BE2C (cell line): ENCODE data around the gene C2orf49.

Experiments
- DNase-seq: peaks from one replicate; pipeline ENCODE4 v3.0.0-alpha.2; 2020
- H3K27me3 ChIP-seq: fragments of 250-450 bp; sonication (Bioruptor Pico); 2 replicates; pipeline ENCODE4 v1.5.1; 2020; ENCODE audit warnings: mild to moderate bottlenecking
- H3K36me3 ChIP-seq: fragments of 250-450 bp; sonication (Bioruptor Pico); 2 replicates; pipeline ENCODE4 v1.5.1; 2020; ENCODE audit warnings: mild to moderate bottlenecking
- H3K4me1 ChIP-seq: fragments of 250-450 bp; sonication (Bioruptor Pico); 2 replicates; pipeline ENCODE4 v1.5.1; 2020
- H3K4me3 ChIP-seq: 2 replicates; pipeline ENCODE4 v1.5.1; 2011; ENCODE audit warnings: low read depth, low read length
- H3K9me3 ChIP-seq: fragments of 250-450 bp; sonication (Bioruptor Pico); 2 replicates; pipeline ENCODE4 v1.5.1; 2020
- CTCF ChIP-seq: IDR thresholded peaks from 2 replicates; pipeline ENCODE4 v1.5.1; 2012; ENCODE audit warnings: mild to moderate bottlenecking, low read depth, low read length

Gene C2orf49

GRCh38 chr2:105358593-105358992, 21.3 kb downstream of the C2orf49 start:
- Histone ChIP-seq H3K27me3 (no peaks in the 10 kb centered on the region), H3K36me3 (peaks cover 15% of the 10 kb centered on the region), H3K9me3 (no peaks in the 10 kb centered on the region), H3K4me3 (no peak overlapping the region), H3K4me1 (no peaks in the 10 kb centered on the region)
- no peak for DNase-seq
- no peak for TF ChIP-seq CTCF

GRCh38 chr2:105361102-105361889, 24.0 kb downstream of the C2orf49 start:
- Histone ChIP-seq H3K27me3 (no peaks in the 10 kb centered on the region), H3K9me3 (no peaks in the 10 kb centered on the region), H3K4me3 (no peak overlapping the region), H3K4me1 (no peaks in the 10 kb centered on the region), H3K36me3 (peaks cover 28% of the 10 kb centered on the region)
- DNase-seq: no peak
- TF ChIP-seq CTCF: no peak

GRCh38 chr2:105362862-105363591, 25.7 kb downstream of the C2orf49 start:
- Histone ChIP-seq H3K4me3 (no peak overlapping the region), H3K36me3 (peaks cover 36% of the 10 kb centered on the region), H3K27me3 (no peaks in the 10 kb centered on the region), H3K9me3 (no peaks in the 10 kb centered on the region), H3K4me1 (no peaks in the 10 kb centered on the region)
- no peak for TF ChIP-seq CTCF
- no peak for DNase-seq

- no peak for DNase-seq
- Histone ChIP-seq H3K4me3 (no peak overlapping the region), H3K36me3 (peaks cover 46% of the 10 kb centered on the region), H3K4me1 (no peaks in the 10 kb centered on the region), H3K9me3 (no peaks in the 10 kb centered on the region), H3K27me3 (no peaks in the 10 kb centered on the region)
- no peak for TF ChIP-seq CTCF
These were observed 27.2 kb downstream of the C2orf49 start for GRCh38 chr2:105364436-105365139.

GRCh38 chr2:105365206-105365605, 27.9 kb downstream of the C2orf49 start:
- Histone ChIP-seq H3K4me1 (no peaks in the 10 kb centered on the region), H3K9me3 (no peaks in the 10 kb centered on the region), H3K27me3 (no peaks in the 10 kb centered on the region), H3K4me3 (no peak overlapping the region), H3K36me3 (peaks cover 48% of the 10 kb centered on the region)
- no peak for DNase-seq
- TF ChIP-seq CTCF: no peak
